K562 treated with DMSO at 1 percent for 12 hours (cell line): Measurements from ENCODE around the gene SPANXN2. TPM values are rescaled to one million over a fixed set of nuclear protein-coding genes. Genes with fewer than 3 reads are reported as not detected.

Experiments
- total RNA-seq: library from RNA; unstranded; fragments of 300-600 nt; gene quantifications from 2 replicates; pipeline ENCODE4 v1.2.3, GENCODE V29; 2022; ENCODE audit not compliant: insufficient read depth

Gene SPANXN2
- total RNA-seq: not detected in 2 replicates

GRCh38 chrX:143720652-143721051, at the start of gene SPANXN2:
Gene SPANXN2 (minus strand): TSS chrX:143720752. CDS start chrX:143720668, 84 bp downstream.

Other genes with a start within 250 kb of the SPANXN2 start
- not detected in 2 replicates for gene SPANXN3, start 203.3 kb downstream of the SPANXN2 start, total RNA-seq
- gene SLITRK4, start 84.7 kb downstream of the SPANXN2 start, total RNA-seq: not detected in 2 replicates
- gene UBE2NL, start 163.3 kb upstream of the SPANXN2 start, total RNA-seq: not detected in 2 replicates